Muscle layer of colon (tissue), 2 donors: ENCODE measurements around the gene YIPF4.
"Not testable (repeated sequence)": the region's sequence is repeated elsewhere in the genome, so short reads cannot be mapped to it uniquely, and the experiment has no call there.

ENCODE experiments used
- H3K27ac ChIP-seq: one replicate; pipeline ENCODE4 v1.7.0; 2013; ENCODE audit warnings: low read depth, mild to moderate bottlenecking, low read length, moderate library complexity
- H3K27me3 ChIP-seq, 2 donors: one replicate each; pipeline ENCODE4 v1.7.0; 2013; ENCODE audit warnings: low read length in 2 of 2, mild to moderate bottlenecking in 2 of 2; ENCODE audit not compliant: insufficient read depth in 2 of 2, control insufficient read depth in 1 of 2
- H3K36me3 ChIP-seq: one replicate; pipeline ENCODE4 v1.7.0; 2013; ENCODE audit warnings: mild to moderate bottlenecking, low read length; ENCODE audit not compliant: insufficient read depth
- H3K4me1 ChIP-seq: one replicate; pipeline ENCODE4 v1.7.0; 2013; ENCODE audit warnings: mild to moderate bottlenecking, low read length; ENCODE audit not compliant: insufficient read depth
- H3K4me3 ChIP-seq, 2 donors: one replicate each; pipeline ENCODE4 v1.7.0; 2013; ENCODE audit warnings: low read length in 2 of 2, low read depth in 1 of 2, mild to moderate bottlenecking in 1 of 2, moderate library complexity in 1 of 2
- H3K9ac ChIP-seq: one replicate; pipeline ENCODE4 v1.7.0; 2013; ENCODE audit warnings: low read length
- H3K9me3 ChIP-seq: one replicate; pipeline ENCODE4 v1.7.0; 2013; ENCODE audit warnings: mild to moderate bottlenecking, low read length
- donor health status: abdominal sarcoma.
- donor health status: Adenocarcinoma of cecum.

YIPF4 gene

GRCh38 chr2:32258242-32258641, 19.5 kb upstream of the YIPF4 start:
- Histone ChIP-seq H3K4me1 (no peaks in the 10 kb centered on the region), H3K27me3 (no peaks in the 10 kb centered on the region), H3K4me3 (no peak overlapping the region), H3K9me3 (no peaks in the 10 kb centered on the region), H3K27ac (no peak overlapping the region), H3K9ac (no peak overlapping the region), H3K36me3 (no peaks in the 10 kb centered on the region)

- Histone ChIP-seq H3K36me3 (no peaks in the 10 kb centered on the region), H3K27ac (no peak overlapping the region), H3K9ac (no peak overlapping the region), H3K4me1 (no peaks in the 10 kb centered on the region), H3K4me3 (no peak overlapping the region), H3K9me3 (no peaks in the 10 kb centered on the region), H3K27me3 (no peaks in the 10 kb centered on the region)
Measured at GRCh38 chr2:32260376-32260775, 17.3 kb upstream of the YIPF4 start.

- Histone ChIP-seq H3K4me3 (no peak overlapping the region), H3K4me1 (no peaks in the 10 kb centered on the region), H3K27me3 (no peaks in the 10 kb centered on the region), H3K9ac (no peak overlapping the region), H3K9me3 (no peaks in the 10 kb centered on the region), H3K27ac (no peak overlapping the region), H3K36me3 (no peaks in the 10 kb centered on the region)
Measured at GRCh38 chr2:32262105-32262504, 15.6 kb upstream of the YIPF4 start.

GRCh38 chr2:32264422-32265105, 13.1 kb upstream of the YIPF4 start, which contains the start of gene NLRC4:
Gene NLRC4 (minus strand): TSS chr2:32264886. CDS start chr2:32256775, 8,111 bp downstream.
- H3K27ac ChIP-seq: no peak within 1 kb of the TSS
- H3K9me3 ChIP-seq: no peaks in the 10 kb centered on the region
- no peaks in the 10 kb centered on the region for H3K27me3 ChIP-seq
- H3K9ac ChIP-seq: no peak within 1 kb of the TSS
- no peaks in the 10 kb centered on the region for H3K36me3 ChIP-seq
- no peak within 1 kb of the TSS for H3K4me3 ChIP-seq
- no peaks in the 10 kb centered on the region for H3K4me1 ChIP-seq

GRCh38 chr2:32271063-32271462, 6.6 kb upstream of the YIPF4 start:
- Histone ChIP-seq H3K9ac (no peak overlapping the region), H3K36me3 (no peaks in the 10 kb centered on the region), H3K4me1 (no peaks in the 10 kb centered on the region), H3K9me3 (no peaks in the 10 kb centered on the region), H3K4me3 (no peak overlapping the region), H3K27ac (no peak overlapping the region), H3K27me3 (no peaks in the 10 kb centered on the region)

- no peaks in the 10 kb centered on the region for H3K36me3 ChIP-seq
- peaks cover 4% of the 10 kb centered on the region for H3K4me1 ChIP-seq
- no peaks in the 10 kb centered on the region for H3K27me3 ChIP-seq
- H3K27ac ChIP-seq: no peak overlapping the region
- no peak overlapping the region for H3K9ac ChIP-seq
- no peak overlapping the region for H3K4me3 ChIP-seq
- H3K9me3 ChIP-seq: no peaks in the 10 kb centered on the region
Measured at GRCh38 chr2:32272279-32272678, 5.4 kb upstream of the YIPF4 start.

GRCh38 chr2:32274289-32274688, 3.4 kb upstream of the YIPF4 start:
- Histone ChIP-seq H3K36me3 (no peaks in the 10 kb centered on the region), H3K4me3 (no peak overlapping the region)

GRCh38 chr2:32275790-32276189, 1.9 kb upstream of the YIPF4 start:
- not testable (repeated sequence) for H3K9ac ChIP-seq, H3K27me3 ChIP-seq, H3K4me3 ChIP-seq, H3K4me1 ChIP-seq, H3K9me3 ChIP-seq, H3K36me3 ChIP-seq, H3K27ac ChIP-seq

More at GRCh38 chr2:32274289-32274688, 3.4 kb upstream of the YIPF4 start:
- Histone ChIP-seq H3K27me3 (no peaks in the 10 kb centered on the region), H3K4me1 (peaks cover 10% of the 10 kb centered on the region), H3K9me3 (no peaks in the 10 kb centered on the region), H3K27ac (no peak overlapping the region), H3K9ac (no peak overlapping the region)

GRCh38 chr2:32277363-32277673, 386 bp upstream of the YIPF4 start:
- no peaks in the 10 kb centered on the region for H3K36me3 ChIP-seq
- peak overlapping the region; percentile 88 for H3K27ac ChIP-seq
- peak overlapping the region; percentile 63 to 79 for H3K4me3 ChIP-seq
- no peaks in the 10 kb centered on the region for H3K9me3 ChIP-seq
- H3K27me3 ChIP-seq: no peaks in the 10 kb centered on the region
- peak overlapping the region; percentile 81 for H3K9ac ChIP-seq
- H3K4me1 ChIP-seq: peaks cover 10% of the 10 kb centered on the region

- H3K4me1 ChIP-seq: peaks cover 10% of the 10 kb centered on the region
- H3K9ac ChIP-seq: peak overlapping the region; percentile 81
- peak overlapping the region; percentile 63 to 79 for H3K4me3 ChIP-seq
- no peaks in the 10 kb centered on the region for H3K9me3 ChIP-seq
- H3K27ac ChIP-seq: peak overlapping the region; percentile 88
- no peaks in the 10 kb centered on the region for H3K27me3 ChIP-seq
- no peaks in the 10 kb centered on the region for H3K36me3 ChIP-seq
Measured at GRCh38 chr2:32278478-32278853, 762 bp downstream of the YIPF4 start.

GRCh38 chr2:32284321-32284720, 6.6 kb downstream of the YIPF4 start:
- H3K27ac ChIP-seq: no peak overlapping the region
- no peaks in the 10 kb centered on the region for H3K9me3 ChIP-seq
- no peak overlapping the region for H3K4me3 ChIP-seq
- H3K9ac ChIP-seq: no peak overlapping the region
- peaks cover 11% of the 10 kb centered on the region for H3K4me1 ChIP-seq
- no peaks in the 10 kb centered on the region for H3K27me3 ChIP-seq
- H3K36me3 ChIP-seq: peaks cover 7% of the 10 kb centered on the region
